ENCODE results near the gene TOP2B. TPM values are rescaled to one million over a fixed set of nuclear protein-coding genes. Genes with fewer than 3 reads are reported as not detected.
A peak's percentile ranks its signal among the peaks of the same experiment; 100 is the strongest.

TOP2B gene
- total RNA-seq, 2 experiments from 2014 or later: 133 to 134 TPM

DNA sequence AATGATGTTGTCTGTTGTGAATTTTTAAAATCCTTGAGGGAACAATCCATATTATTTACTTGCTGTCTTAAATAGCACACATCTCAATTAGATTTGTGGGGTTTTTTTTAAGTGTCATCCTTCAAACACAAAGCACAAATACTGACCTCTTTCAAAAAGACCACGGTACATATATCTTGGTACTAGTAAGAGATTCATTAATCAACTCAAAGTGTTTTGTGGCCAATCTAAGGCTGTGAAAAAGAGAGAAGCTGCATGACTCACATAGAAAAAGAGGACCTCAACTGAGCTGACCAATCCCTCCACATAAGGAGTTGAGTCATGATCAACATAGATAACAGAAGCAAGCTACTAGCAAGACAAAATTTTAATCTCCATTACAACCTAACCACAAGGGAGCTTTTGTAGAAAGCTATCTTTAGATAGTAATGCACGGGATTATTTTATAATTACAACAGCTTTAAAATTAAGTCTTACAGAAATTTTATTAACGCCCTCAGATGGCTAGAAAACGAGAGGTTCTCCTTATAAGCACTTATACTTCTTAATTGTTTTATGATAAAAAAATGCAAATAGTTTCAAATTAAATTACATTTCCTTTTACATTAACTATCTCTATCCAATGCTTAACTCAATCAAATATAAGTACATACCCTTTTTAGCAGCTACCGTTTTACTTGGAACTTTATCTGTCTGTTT is 60.5 kb downstream of the TOP2B start:
- intact Hi-C loops (cut with micrococcal nuclease): no loop called here
- Mint-ChIP-seq H3K4me3 (no peak overlapping the region), H3K4me1 (ENCODE audit: low read depth) (peaks cover 4% of the 10 kb centered on the region), H3K27ac (peak overlapping the region; percentile 28), H3K9me3 (no peaks in the 10 kb centered on the region), H3K36me3 (peaks cover 21% of the 10 kb centered on the region), H3K27me3 (no peaks in the 10 kb centered on the region)
- ChIA-PET POLR2A (no interaction called here), CTCF (interaction anchor here (1.1 to 1.5 kb wide), 3 partner anchors 8 to 44 kb away, joined by 3 to 8 read pairs (median 5); no protein-coding TSS in a partner anchor)
- DNase-seq: no peak

- POLR2A ChIA-PET: no interaction called here
- DNase-seq: no peak
- Mint-ChIP-seq H3K4me1 (ENCODE audit: low read depth) (peaks cover 4% of the 10 kb centered on the region), H3K9me3 (no peaks in the 10 kb centered on the region), H3K27ac (peak overlapping the region; percentile 42), H3K27me3 (no peaks in the 10 kb centered on the region), H3K4me3 (no peak overlapping the region), H3K36me3 (peaks cover 23% of the 10 kb centered on the region)
- intact Hi-C loops (cut with micrococcal nuclease): no loop called here
- CTCF ChIA-PET: interaction anchor here (1.5 kb wide), 1 partner anchor 10 kb away, joined by 8 read pairs; no protein-coding TSS in a partner anchor
These were observed 61.0 kb downstream of the TOP2B start for GRCh38 chr3:25603703-25604102.

- ChIA-PET POLR2A (no interaction called here), CTCF (no interaction called here)
- intact Hi-C loops (cut with micrococcal nuclease): loop anchor here (10.0 kb wide), 1 partner anchor 163 kb away; no protein-coding TSS in a partner anchor
- no peak for DNase-seq
- Mint-ChIP-seq H3K27ac (peak overlapping the region; percentile 33), H3K36me3 (peaks cover 13% of the 10 kb centered on the region), H3K4me1 (ENCODE audit: low read depth) (no peaks in the 10 kb centered on the region), H3K9me3 (no peaks in the 10 kb centered on the region), H3K4me3 (no peak overlapping the region), H3K27me3 (no peaks in the 10 kb centered on the region)
These were observed 67.1 kb downstream of the TOP2B start for GRCh38 chr3:25597535-25598101.

DNA sequence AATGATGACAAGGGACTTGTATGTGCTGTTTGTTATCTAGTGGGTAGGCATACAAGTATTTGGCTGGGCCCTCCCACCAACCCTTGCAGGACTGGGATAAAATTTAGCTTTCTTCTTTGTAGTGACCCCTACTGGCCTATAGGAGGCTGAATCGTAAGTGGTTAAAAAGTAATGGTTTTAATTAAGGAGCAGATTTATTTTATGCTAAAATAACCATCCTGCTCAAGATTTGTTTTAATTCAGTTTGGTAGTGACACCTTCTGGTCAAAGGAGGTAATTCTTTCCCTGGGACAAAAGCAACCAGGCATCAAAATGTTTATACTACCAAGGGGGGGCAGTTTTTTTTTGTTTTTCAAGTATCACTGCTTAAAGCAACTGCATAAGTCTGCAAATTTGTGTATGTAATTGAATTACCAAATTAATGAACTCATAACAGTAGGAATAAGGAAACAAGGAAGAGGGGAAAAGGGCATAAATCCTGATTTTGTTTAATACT is 70.7 kb downstream of the TOP2B start:
- H3K4me1 Mint-ChIP-seq (ENCODE audit: low read depth): no peaks in the 10 kb centered on the region
- intact Hi-C loops (cut with micrococcal nuclease): loop anchor here (1.0 to 10.0 kb wide), 4 partner anchors 62 to 912 kb away; no protein-coding TSS in a partner anchor
- peaks cover 5% of the 10 kb centered on the region for H3K36me3 Mint-ChIP-seq
- no peak for DNase-seq
- CTCF ChIA-PET: interaction anchor here (0.5 to 2.3 kb wide), 15 partner anchors 9 to 1332 kb away, joined by 3 to 15 read pairs (median 3); no protein-coding TSS in a partner anchor
- H3K27me3 Mint-ChIP-seq: no peaks in the 10 kb centered on the region
- no peak overlapping the region for H3K4me3 Mint-ChIP-seq
- POLR2A ChIA-PET: no interaction called here
- no peak overlapping the region for H3K27ac Mint-ChIP-seq
- no peaks in the 10 kb centered on the region for H3K9me3 Mint-ChIP-seq

DNA sequence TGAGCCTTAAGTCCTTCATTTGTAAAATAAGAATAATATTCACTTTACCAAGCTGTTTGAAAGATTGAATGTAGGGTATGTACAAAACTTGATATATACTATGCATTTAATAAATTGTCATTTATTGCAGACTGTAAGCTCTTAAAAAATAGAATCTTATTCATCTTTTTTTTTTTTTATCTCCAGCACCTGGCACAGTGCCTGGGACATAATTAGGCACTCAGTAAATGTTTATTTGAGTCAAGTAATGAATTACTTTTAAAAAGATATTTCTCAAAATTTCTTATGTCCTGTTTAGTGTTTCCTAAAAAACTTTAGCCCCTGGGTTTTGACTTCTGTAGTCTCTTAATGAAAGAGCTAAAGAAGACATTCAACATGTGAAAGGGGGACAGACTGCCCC is 71.7 kb downstream of the TOP2B start:
- intact Hi-C loops (cut with micrococcal nuclease): loop anchor here (5.0 to 10.0 kb wide), 3 partner anchors 158 to 911 kb away; no protein-coding TSS in a partner anchor
- ChIA-PET CTCF (interaction anchor here (0.6 to 2.3 kb wide), 6 partner anchors 8 to 912 kb away, joined by 3 to 15 read pairs (median 5); no protein-coding TSS in a partner anchor), POLR2A (no interaction called here)
- Mint-ChIP-seq H3K9me3 (no peaks in the 10 kb centered on the region), H3K36me3 (peaks cover 2% of the 10 kb centered on the region), H3K4me1 (ENCODE audit: low read depth) (no peaks in the 10 kb centered on the region), H3K27ac (no peak overlapping the region), H3K27me3 (no peaks in the 10 kb centered on the region), H3K4me3 (no peak overlapping the region)
- no peak for DNase-seq

DNA sequence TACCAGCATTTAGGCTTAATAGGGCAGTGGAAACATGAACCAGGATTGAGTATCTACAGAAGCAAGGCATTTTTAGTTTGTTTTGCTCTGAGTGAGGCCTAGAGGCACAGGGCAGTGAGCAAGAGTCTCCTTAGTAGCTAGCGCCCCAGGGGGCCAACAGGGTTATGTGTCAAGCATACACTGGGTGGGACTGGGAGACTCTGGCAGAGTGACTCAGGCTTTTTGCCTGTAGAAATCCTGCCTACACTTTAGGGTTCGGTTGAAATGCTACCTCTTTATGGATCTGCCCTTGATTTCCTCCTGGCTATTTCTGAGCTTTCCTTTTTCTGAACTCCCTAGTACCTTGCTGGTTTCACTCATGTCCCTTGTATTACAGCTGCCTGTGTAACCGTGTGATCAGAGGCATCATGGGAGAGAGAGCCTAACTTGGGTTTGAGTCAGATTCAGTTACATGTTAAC is 72.2 kb downstream of the TOP2B start:
- intact Hi-C loops (cut with micrococcal nuclease): loop anchor here (5.0 to 10.0 kb wide), 3 partner anchors 158 to 910 kb away; no protein-coding TSS in a partner anchor
- H3K9me3 Mint-ChIP-seq: no peaks in the 10 kb centered on the region
- no peaks in the 10 kb centered on the region for H3K4me1 Mint-ChIP-seq (ENCODE audit: low read depth)
- POLR2A ChIA-PET: no interaction called here
- no peaks in the 10 kb centered on the region for H3K27me3 Mint-ChIP-seq
- DNase-seq: no peak
- H3K36me3 Mint-ChIP-seq: peaks cover 2% of the 10 kb centered on the region
- H3K4me3 Mint-ChIP-seq: no peak overlapping the region
- CTCF ChIA-PET: interaction anchor here (0.6 to 2.2 kb wide), 2 partner anchors 60 to 912 kb away, joined by 3 to 15 read pairs; no protein-coding TSS in a partner anchor
- H3K27ac Mint-ChIP-seq: no peak overlapping the region

- Mint-ChIP-seq H3K27me3 (no peaks in the 10 kb centered on the region), H3K36me3 (no peaks in the 10 kb centered on the region), H3K4me3 (no peak overlapping the region), H3K27ac (no peak overlapping the region), H3K4me1 (ENCODE audit: low read depth) (no peaks in the 10 kb centered on the region), H3K9me3 (no peaks in the 10 kb centered on the region)
- no peak for DNase-seq
- ChIA-PET CTCF (no interaction called here), POLR2A (no interaction called here)
- intact Hi-C loops (cut with micrococcal nuclease): loop anchor here (5.0 to 10.0 kb wide), 3 partner anchors 155 to 908 kb away; no protein-coding TSS in a partner anchor
These were observed 74.9 kb downstream of the TOP2B start for GRCh38 chr3:25589783-25590258.

DNA sequence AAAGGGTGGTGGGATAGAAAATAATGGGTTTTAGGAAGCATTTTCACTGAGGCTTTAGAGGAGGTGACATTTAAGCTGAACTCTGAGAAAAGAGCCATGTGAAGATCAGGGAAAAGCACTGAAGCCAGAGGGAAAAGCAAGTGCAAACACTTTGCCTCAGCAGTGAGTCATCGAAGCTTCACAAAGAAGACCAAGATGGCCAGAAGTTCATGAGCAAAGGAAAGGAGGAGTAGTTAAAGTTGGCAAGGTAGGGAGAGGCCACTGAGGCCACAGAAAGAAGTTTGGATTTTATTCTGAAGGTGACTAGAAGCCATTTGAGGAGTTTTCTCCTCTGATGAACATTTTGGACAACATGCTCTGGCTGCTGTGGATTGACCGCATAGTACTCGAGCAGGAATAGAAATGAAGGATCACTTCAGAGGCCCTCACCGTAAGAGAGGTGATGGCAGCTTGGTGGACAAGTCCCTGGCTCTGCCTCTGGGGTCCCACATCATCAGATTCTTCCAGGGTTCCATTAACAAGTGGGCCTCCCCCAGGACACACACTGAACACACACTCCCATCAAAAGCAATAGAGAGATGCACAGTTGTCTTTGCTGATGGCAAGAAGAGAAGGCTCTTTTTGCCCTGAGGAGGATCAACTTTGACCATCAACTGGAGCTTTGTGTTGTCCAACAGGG is 75.5 kb downstream of the TOP2B start:
- no peak overlapping the region for H3K27ac Mint-ChIP-seq

DNA sequence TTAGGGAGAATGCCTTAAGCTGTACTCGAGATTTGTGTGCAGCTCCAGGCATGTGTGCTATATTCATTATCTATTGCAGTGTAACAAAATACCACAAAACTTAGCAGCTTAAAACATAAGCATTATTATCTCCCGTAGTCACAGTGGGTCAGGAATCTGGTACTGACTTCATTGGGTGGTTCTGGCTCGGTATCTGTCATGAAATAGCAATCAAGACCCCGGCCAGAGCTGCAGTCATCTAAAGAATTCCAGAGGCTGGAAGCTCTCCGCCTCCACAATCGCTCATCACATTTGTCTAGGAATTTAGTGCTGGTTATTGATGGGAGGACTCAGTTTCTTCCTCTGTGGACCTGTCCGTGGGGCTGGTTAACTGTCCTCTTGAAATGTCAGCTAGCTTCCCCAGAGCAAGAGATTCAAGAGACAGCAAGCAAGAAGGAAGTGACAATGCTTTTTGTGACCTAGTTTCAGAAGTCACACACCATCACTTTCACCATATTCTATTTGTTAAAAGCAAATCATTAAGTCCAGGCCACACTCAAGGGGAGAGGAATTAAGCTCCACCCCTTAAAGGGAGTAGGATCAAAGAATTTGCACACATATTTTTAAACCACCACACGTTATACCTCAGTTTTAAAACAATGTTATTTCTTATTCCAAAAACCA is 76.1 kb downstream of the TOP2B start:
- no peaks in the 10 kb centered on the region for H3K9me3 Mint-ChIP-seq
- CTCF ChIA-PET: no interaction called here
- intact Hi-C loops (cut with micrococcal nuclease): no loop called here
- H3K4me3 Mint-ChIP-seq: no peak overlapping the region
- H3K27ac Mint-ChIP-seq: no peak overlapping the region
- POLR2A ChIA-PET: no interaction called here
- DNase-seq: no peak
- no peaks in the 10 kb centered on the region for H3K27me3 Mint-ChIP-seq
- H3K36me3 Mint-ChIP-seq: no peaks in the 10 kb centered on the region
- no peaks in the 10 kb centered on the region for H3K4me1 Mint-ChIP-seq (ENCODE audit: low read depth)

More for the DNA sequence above, 75.5 kb downstream of the TOP2B start:
- H3K4me1 Mint-ChIP-seq (ENCODE audit: low read depth): no peaks in the 10 kb centered on the region
- POLR2A ChIA-PET: no interaction called here
- H3K9me3 Mint-ChIP-seq: no peaks in the 10 kb centered on the region
- no peak overlapping the region for H3K4me3 Mint-ChIP-seq
- intact Hi-C loops (cut with micrococcal nuclease): no loop called here
- DNase-seq: no peak
- CTCF ChIA-PET: no interaction called here
- H3K36me3 Mint-ChIP-seq: no peaks in the 10 kb centered on the region
- no peaks in the 10 kb centered on the region for H3K27me3 Mint-ChIP-seq

- POLR2A ChIA-PET: no interaction called here
These were observed 76.7 kb downstream of the TOP2B start for GRCh38 chr3:25587975-25588374.

GRCh38 chr3:25587526-25587925 is 77.2 kb downstream of the TOP2B start:
- intact Hi-C loops (cut with micrococcal nuclease): no loop called here
- no peaks in the 10 kb centered on the region for H3K4me1 Mint-ChIP-seq (ENCODE audit: low read depth)
- no peak overlapping the region for H3K27ac Mint-ChIP-seq
- H3K4me3 Mint-ChIP-seq: no peak overlapping the region
- H3K27me3 Mint-ChIP-seq: no peaks in the 10 kb centered on the region
- DNase-seq: no peak
- POLR2A ChIA-PET: no interaction called here
- no peaks in the 10 kb centered on the region for H3K36me3 Mint-ChIP-seq
- CTCF ChIA-PET: no interaction called here
- H3K9me3 Mint-ChIP-seq: no peaks in the 10 kb centered on the region

More at GRCh38 chr3:25587975-25588374, 76.7 kb downstream of the TOP2B start:
- H3K27ac Mint-ChIP-seq: no peak overlapping the region
- H3K4me3 Mint-ChIP-seq: no peak overlapping the region
- no peaks in the 10 kb centered on the region for H3K9me3 Mint-ChIP-seq
- H3K27me3 Mint-ChIP-seq: no peaks in the 10 kb centered on the region
- no peak for DNase-seq
- CTCF ChIA-PET: no interaction called here
- no peaks in the 10 kb centered on the region for H3K36me3 Mint-ChIP-seq
- H3K4me1 Mint-ChIP-seq (ENCODE audit: low read depth): no peaks in the 10 kb centered on the region
- intact Hi-C loops (cut with micrococcal nuclease): no loop called here
